Nephron (organoid): ENCODE measurements around the gene GPD1L.

Experiments used
- H3K27ac Mint-ChIP-seq, 3 experiments: 2 replicates each; pipeline ENCODE4 v1.8.0; 2020; ENCODE audit warnings: mixed read lengths in 3 of 3, mild to moderate bottlenecking in 2 of 3, moderate library complexity in 1 of 3
- H3K27me3 Mint-ChIP-seq: 2 replicates; pipeline ENCODE4 v1.8.0; 2021; ENCODE audit warnings: low read depth, mild to moderate bottlenecking, moderate library complexity, mixed read lengths
- H3K36me3 Mint-ChIP-seq: 2 replicates; pipeline ENCODE4 v1.8.0; 2020; ENCODE audit warnings: low read depth, mixed read lengths
- H3K4me1 Mint-ChIP-seq: 2 replicates; pipeline ENCODE4 v1.8.0; 2020; ENCODE audit warnings: mixed read lengths
- H3K4me3 Mint-ChIP-seq, 3 experiments: 2 replicates each; pipeline ENCODE4 v1.8.0; 2020; ENCODE audit warnings: mild to moderate bottlenecking in 3 of 3, mixed read lengths in 3 of 3, moderate library complexity in 2 of 3
- H3K9me3 Mint-ChIP-seq: 2 replicates; pipeline ENCODE4 v1.8.0; 2020; ENCODE audit warnings: mixed read lengths
- TF ChIP-seq, protein P1 (sequence below), 3 experiments: fragments of 200-600 bp; sonication (generic); IDR thresholded peaks; one replicate each; pipeline ENCODE4 v1.5.0; 2021; ENCODE audit warnings: antibody characterized with exemption in 3 of 3; ENCODE audit not compliant: unreplicated experiment in 3 of 3

GPD1L gene

DNA sequence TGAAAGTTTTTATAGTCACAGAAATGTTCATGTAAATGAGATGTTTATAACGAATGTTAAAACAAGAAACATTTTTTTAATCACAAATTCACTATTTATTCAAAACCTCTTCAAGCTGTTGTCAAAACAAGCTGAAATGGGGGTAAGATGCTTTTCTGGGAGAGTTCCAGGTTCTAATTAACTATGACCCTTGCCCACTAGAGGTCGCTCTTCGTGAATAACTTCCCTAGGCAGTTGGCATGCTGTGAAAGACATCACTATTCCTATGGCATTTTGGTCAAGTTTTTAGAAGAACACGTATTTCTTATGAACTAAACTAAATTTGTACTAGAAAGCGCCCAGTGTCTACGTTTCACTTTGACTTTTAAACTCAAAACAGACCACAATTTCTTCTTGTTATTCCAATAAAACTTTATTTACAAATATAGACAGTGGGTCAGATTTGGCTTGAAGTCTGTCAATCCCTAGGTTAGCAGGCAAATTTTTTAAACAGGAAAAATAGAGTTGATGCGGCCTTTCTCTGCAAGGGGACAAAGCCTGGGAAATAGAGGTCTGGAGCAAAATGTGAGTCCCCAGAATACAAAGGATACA, 69.3 kb downstream of the GPD1L start:
- Mint-ChIP-seq H3K27ac (no peak overlapping the region), H3K27me3 (peaks cover 3% of the 10 kb centered on the region), H3K4me3 (no peak overlapping the region), H3K4me1 (no peaks in the 10 kb centered on the region), H3K9me3 (peaks cover 25% of the 10 kb centered on the region), H3K36me3 (peaks cover 18% of the 10 kb centered on the region)
- TF ChIP-seq, protein P1, sequence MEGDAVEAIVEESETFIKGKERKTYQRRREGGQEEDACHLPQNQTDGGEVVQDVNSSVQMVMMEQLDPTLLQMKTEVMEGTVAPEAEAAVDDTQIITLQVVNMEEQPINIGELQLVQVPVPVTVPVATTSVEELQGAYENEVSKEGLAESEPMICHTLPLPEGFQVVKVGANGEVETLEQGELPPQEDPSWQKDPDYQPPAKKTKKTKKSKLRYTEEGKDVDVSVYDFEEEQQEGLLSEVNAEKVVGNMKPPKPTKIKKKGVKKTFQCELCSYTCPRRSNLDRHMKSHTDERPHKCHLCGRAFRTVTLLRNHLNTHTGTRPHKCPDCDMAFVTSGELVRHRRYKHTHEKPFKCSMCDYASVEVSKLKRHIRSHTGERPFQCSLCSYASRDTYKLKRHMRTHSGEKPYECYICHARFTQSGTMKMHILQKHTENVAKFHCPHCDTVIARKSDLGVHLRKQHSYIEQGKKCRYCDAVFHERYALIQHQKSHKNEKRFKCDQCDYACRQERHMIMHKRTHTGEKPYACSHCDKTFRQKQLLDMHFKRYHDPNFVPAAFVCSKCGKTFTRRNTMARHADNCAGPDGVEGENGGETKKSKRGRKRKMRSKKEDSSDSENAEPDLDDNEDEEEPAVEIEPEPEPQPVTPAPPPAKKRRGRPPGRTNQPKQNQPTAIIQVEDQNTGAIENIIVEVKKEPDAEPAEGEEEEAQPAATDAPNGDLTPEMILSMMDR (IDR thresholded peaks at IDR 0.05; ENCODE audit: unreplicated experiment in 3 of 3) = peak; percentile 48 to 71 (median 57)

DNA sequence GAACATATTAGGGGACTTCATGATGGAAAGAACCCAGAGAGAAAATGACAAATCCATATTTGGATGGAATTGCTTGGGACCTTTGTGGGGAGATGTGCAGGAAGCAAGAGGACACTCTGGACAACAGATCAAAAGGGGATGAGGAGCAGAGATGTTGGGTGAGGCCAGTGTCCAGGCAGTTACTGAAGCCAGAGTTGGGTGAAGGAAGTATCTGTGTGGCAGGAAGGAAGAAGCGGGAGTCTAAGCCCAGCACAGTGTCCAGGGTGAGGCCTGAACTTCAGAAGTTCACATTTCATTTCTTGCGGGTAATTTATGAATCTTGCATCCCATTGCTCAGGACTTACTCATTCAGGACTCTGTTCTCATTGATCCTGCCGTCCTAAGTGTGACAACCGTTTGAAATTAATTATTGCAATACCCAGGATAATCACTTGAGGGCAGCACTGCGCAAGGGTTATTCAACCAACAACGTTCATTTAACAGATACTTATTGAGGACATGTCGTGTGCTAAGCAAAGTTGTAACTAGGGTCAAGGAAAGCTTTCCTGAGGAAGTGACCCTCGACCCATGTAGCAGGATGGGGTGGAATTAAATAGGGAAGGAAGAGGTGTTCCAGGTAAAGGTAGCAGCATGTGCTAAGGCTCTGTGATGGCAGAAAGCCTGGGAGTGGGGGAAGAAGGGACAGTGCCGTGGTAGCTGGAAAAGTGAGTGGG, 70.7 kb downstream of the GPD1L start:
- H3K27ac Mint-ChIP-seq = no peak overlapping the region
- TF ChIP-seq, protein P1 (IDR thresholded peaks at IDR 0.05; ENCODE audit: unreplicated experiment in 3 of 3) = peak; percentile 36 to 37 (median 36)

DNA sequence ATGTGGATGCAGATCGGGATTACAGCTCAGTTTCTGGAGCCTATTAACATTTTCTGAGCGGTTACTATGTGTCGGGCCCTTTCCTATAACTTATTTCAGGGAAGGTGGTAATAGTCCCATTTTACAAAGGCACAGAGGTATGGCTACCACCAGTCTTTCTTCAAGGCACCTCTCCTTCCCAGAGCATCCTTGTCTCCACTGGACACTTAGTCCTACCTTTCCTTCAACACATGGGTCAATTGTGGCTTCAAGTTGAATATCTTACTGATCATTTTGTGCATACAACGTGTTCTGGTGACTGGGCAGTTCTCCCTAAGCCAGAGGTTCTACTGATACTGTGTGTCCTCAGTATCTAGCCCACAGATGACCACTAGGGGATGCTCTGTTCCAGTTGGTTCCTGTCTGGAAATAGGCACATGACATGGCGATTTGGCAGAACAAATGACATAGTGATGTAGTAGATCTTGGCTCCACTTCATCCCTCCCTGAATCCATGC, 71.3 kb downstream of the GPD1L start:
- Mint-ChIP-seq H3K36me3 (peaks cover 5% of the 10 kb centered on the region), H3K27ac (no peak overlapping the region), H3K4me1 (no peaks in the 10 kb centered on the region), H3K27me3 (peaks cover 3% of the 10 kb centered on the region), H3K4me3 (no peak overlapping the region), H3K9me3 (peaks cover 8% of the 10 kb centered on the region)
- TF ChIP-seq, protein P1 (IDR thresholded peaks at IDR 0.05; ENCODE audit: unreplicated experiment in 3 of 3) = peak; percentile 32 to 52 (median 36)

More for the DNA sequence above, 70.7 kb downstream of the GPD1L start:
- Mint-ChIP-seq H3K27me3 (peaks cover 3% of the 10 kb centered on the region), H3K4me3 (no peak overlapping the region), H3K9me3 (peaks cover 14% of the 10 kb centered on the region), H3K36me3 (peaks cover 8% of the 10 kb centered on the region), H3K4me1 (no peaks in the 10 kb centered on the region)

DNA sequence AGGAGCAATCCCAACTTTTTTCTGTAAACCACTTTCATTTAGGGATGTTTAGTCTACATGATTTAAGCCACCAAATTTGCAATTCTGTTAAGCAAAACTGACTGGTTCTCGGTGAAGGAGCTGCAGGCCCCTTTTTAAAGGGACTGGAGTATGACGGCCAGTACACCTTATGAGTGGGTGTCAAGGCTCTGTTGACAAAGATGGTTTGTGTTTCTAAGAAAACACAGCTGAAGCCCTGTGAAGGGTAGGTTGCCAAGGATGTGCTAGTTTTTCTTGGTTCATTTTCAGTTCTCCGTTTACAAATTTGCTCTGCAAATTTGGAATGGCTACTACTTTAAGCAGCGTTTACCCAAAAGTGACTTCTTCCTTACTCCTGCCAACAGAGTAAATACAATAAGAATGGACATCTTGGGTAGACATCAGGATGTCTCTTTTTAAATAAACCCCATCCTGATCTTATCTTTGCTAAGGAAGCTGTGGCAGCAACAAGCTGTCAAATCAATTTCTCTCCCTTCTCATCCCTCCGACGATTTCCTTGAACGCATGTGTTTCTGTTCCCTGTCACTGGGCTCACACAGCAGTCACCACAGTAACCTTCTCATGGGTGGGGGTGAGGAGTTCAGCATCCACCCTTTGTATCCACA, 73.8 kb downstream of the GPD1L start:
- no peaks in the 10 kb centered on the region for H3K9me3 Mint-ChIP-seq
- H3K27me3 Mint-ChIP-seq = peaks cover 3% of the 10 kb centered on the region
- TF ChIP-seq, protein P1 (IDR thresholded peaks at IDR 0.05; ENCODE audit: unreplicated experiment in 3 of 3) = no peak
- no peaks in the 10 kb centered on the region for H3K36me3 Mint-ChIP-seq
- H3K4me1 Mint-ChIP-seq = no peaks in the 10 kb centered on the region
- H3K27ac Mint-ChIP-seq = no peak overlapping the region
- no peak overlapping the region for H3K4me3 Mint-ChIP-seq

GRCh38 chr3:32181365-32181764, 74.9 kb downstream of the GPD1L start:
- TF ChIP-seq, protein P1 (IDR thresholded peaks at IDR 0.05; ENCODE audit: unreplicated experiment in 3 of 3) = no peak
- H3K27me3 Mint-ChIP-seq = peaks cover 3% of the 10 kb centered on the region
- H3K9me3 Mint-ChIP-seq = no peaks in the 10 kb centered on the region
- H3K4me3 Mint-ChIP-seq = no peak overlapping the region
- no peaks in the 10 kb centered on the region for H3K36me3 Mint-ChIP-seq
- peak overlapping the region in 1 of 3 experiments; percentile 9 for H3K27ac Mint-ChIP-seq
- H3K4me1 Mint-ChIP-seq = no peaks in the 10 kb centered on the region
